Heart left ventricle (tissue), 13 donors: ENCODE results near the gene BRF1.
"Not testable (repeated sequence)": the region's sequence is repeated elsewhere in the genome, so short reads cannot be mapped to it uniquely, and the experiment has no call there.

Source experiments
- POLR2A ChIP-seq, 2 donors: fragments of 450-650 bp; IDR thresholded peaks; one replicate each; pipeline ENCODE4 v1.6.1; 2017; ENCODE audit warnings: antibody characterized with exemption in 2 of 2, mild to moderate bottlenecking in 2 of 2, moderate library complexity in 2 of 2
- TF ChIP-seq, protein P1 (sequence below), 12 donors: fragments of 200-600 bp; sonication (generic) in 4 of 12; IDR thresholded peaks; one replicate each; pipeline versions ENCODE4 v1.5.0 to v1.8.0; 2018 to 2022; ENCODE audit warnings: antibody characterized with exemption in 12 of 12, mild to moderate bottlenecking in 5 of 12
- donor health status: ischemic (EF 13 %, LVEDD 7.1; RV severe dilation, severe dysfunction).
- donor health status: DM: no; HTN: yes; CAD: no.
- donor health status: DM: no; HTN: no; CAD: no.
- donor health status: ischemic (EF 25% LVEDD 6.9; RV normal size, moderate dysfunction).
- donor health status: ischemic (EF 25% LVEDD 5.7; RV mildly dilated, moderate dysfunction).
- donor health status: ischemic (EF 35%, LVEDD 5.7; RV mildly dilated, moderate dysfunction).
- donor health status: nonischemic (EF 11% LVEDD 7.7; RV severe dilation, severe dysfunction).
- donor health status: DM: yes; HTN: yes; CAD: no.
- donor health status: PGD.
- donor health status: ischemic (EF 29% LVEDD 5.4; RV normal size, mild dysfunction).
- donor health status: nonischemic (EF 23%, LVEDD 6.1; RV moderate dilation, normal function).

DNA sequence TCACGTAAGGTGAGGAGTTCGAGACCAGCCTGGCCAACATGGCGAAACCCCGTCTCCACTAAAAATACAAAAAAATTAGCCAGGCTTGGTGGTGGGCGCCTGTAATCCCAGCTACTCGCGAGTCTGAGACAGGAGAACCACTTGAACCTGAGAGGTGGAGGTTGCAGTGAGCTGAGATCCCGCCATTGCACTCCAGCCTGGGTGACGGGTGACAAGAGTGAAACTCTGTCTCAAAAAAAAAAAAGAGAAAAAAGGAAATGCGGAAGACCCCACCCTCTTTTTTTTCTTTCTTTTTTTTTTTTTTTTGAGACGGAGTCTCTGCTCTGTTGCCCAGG, 1.1 kb upstream of the BRF1 start:
- TF ChIP-seq, protein P1, sequence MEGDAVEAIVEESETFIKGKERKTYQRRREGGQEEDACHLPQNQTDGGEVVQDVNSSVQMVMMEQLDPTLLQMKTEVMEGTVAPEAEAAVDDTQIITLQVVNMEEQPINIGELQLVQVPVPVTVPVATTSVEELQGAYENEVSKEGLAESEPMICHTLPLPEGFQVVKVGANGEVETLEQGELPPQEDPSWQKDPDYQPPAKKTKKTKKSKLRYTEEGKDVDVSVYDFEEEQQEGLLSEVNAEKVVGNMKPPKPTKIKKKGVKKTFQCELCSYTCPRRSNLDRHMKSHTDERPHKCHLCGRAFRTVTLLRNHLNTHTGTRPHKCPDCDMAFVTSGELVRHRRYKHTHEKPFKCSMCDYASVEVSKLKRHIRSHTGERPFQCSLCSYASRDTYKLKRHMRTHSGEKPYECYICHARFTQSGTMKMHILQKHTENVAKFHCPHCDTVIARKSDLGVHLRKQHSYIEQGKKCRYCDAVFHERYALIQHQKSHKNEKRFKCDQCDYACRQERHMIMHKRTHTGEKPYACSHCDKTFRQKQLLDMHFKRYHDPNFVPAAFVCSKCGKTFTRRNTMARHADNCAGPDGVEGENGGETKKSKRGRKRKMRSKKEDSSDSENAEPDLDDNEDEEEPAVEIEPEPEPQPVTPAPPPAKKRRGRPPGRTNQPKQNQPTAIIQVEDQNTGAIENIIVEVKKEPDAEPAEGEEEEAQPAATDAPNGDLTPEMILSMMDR (IDR thresholded peaks at IDR 0.05): not testable (repeated sequence)
- TF ChIP-seq POLR2A (IDR thresholded peaks at IDR 0.05): not testable (repeated sequence)
